ENCODE results near the gene RHEBL1. TPM values are rescaled to one million over a fixed set of nuclear protein-coding genes. Genes with fewer than 3 reads are reported as not detected.

The RHEBL1 gene
- total RNA-seq, 3 donors from 2014 or later = 0.59 to 1.3 TPM; not detected in 1

- H3K36me3 ChIP-seq = peaks cover 13% of the 10 kb centered on the region
- H3K4me1 ChIP-seq = no peaks in the 10 kb centered on the region
- H3K27me3 ChIP-seq = no peaks in the 10 kb centered on the region
- intact Hi-C loops (cut with DNase I; ENCODE audit: low total_unique reads) = no loop called here
- H3K4me3 ChIP-seq = no peak overlapping the region
- DNase-seq (ENCODE audit: low spot score in 2 of 2) = no peak
- TF ChIP-seq POLR2A (IDR thresholded peaks at IDR 0.05) (no peak), POLR2AphosphoS5 (IDR thresholded peaks at IDR 0.05) (no peak)
- TF ChIP-seq, protein P1, sequence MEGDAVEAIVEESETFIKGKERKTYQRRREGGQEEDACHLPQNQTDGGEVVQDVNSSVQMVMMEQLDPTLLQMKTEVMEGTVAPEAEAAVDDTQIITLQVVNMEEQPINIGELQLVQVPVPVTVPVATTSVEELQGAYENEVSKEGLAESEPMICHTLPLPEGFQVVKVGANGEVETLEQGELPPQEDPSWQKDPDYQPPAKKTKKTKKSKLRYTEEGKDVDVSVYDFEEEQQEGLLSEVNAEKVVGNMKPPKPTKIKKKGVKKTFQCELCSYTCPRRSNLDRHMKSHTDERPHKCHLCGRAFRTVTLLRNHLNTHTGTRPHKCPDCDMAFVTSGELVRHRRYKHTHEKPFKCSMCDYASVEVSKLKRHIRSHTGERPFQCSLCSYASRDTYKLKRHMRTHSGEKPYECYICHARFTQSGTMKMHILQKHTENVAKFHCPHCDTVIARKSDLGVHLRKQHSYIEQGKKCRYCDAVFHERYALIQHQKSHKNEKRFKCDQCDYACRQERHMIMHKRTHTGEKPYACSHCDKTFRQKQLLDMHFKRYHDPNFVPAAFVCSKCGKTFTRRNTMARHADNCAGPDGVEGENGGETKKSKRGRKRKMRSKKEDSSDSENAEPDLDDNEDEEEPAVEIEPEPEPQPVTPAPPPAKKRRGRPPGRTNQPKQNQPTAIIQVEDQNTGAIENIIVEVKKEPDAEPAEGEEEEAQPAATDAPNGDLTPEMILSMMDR (IDR thresholded peaks at IDR 0.05) = no peak
- H3K27ac ChIP-seq = no peak overlapping the region
- no peaks in the 10 kb centered on the region for H3K9me3 ChIP-seq
Measured at GRCh38 chr12:49039421-49040363, 30.1 kb downstream of the RHEBL1 start.

GRCh38 chr12:49038291-49038955 lies 31.4 kb downstream of the RHEBL1 start:
- no peaks in the 10 kb centered on the region for H3K27me3 ChIP-seq
- intact Hi-C loops (cut with DNase I; ENCODE audit: low total_unique reads) = no loop called here
- no peak overlapping the region for H3K4me3 ChIP-seq
- H3K9me3 ChIP-seq = no peaks in the 10 kb centered on the region
- peaks cover 10% of the 10 kb centered on the region for H3K36me3 ChIP-seq
- DNase-seq (ENCODE audit: low spot score in 2 of 2) = no peak
- no peak overlapping the region for H3K27ac ChIP-seq
- H3K4me1 ChIP-seq = no peaks in the 10 kb centered on the region
- TF ChIP-seq POLR2A (IDR thresholded peaks at IDR 0.05) (no peak), POLR2AphosphoS5 (IDR thresholded peaks at IDR 0.05) (no peak)
- TF ChIP-seq, protein P1 (IDR thresholded peaks at IDR 0.05) = no peak

DNA sequence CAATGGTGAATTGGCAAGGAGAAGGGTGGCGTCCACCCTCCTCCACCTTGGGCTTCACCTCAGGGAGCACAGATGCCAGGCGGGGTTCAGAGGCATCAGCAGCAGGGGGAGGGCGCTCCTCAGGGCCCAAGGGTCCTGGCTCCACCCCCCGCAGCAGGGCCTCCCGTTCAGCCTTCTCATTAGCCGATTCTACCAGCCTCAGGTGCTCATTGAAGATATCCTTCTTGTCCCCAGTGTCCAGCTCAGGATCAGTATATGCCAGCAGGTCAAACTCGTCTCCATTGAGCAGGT lies 31.9 kb downstream of the RHEBL1 start:
- intact Hi-C loops (cut with DNase I; ENCODE audit: low total_unique reads) = no loop called here
- Histone ChIP-seq H3K4me3 (no peak overlapping the region), H3K4me1 (no peaks in the 10 kb centered on the region), H3K9me3 (no peaks in the 10 kb centered on the region), H3K27ac (no peak overlapping the region), H3K27me3 (no peaks in the 10 kb centered on the region), H3K36me3 (peaks cover 14% of the 10 kb centered on the region)
- TF ChIP-seq, protein P1 (IDR thresholded peaks at IDR 0.05) = no peak
- TF ChIP-seq POLR2AphosphoS5 (IDR thresholded peaks at IDR 0.05) = no peak
- TF ChIP-seq POLR2A (IDR thresholded peaks at IDR 0.05) = no peak
- no peak for DNase-seq (ENCODE audit: low spot score in 2 of 2)

DNA sequence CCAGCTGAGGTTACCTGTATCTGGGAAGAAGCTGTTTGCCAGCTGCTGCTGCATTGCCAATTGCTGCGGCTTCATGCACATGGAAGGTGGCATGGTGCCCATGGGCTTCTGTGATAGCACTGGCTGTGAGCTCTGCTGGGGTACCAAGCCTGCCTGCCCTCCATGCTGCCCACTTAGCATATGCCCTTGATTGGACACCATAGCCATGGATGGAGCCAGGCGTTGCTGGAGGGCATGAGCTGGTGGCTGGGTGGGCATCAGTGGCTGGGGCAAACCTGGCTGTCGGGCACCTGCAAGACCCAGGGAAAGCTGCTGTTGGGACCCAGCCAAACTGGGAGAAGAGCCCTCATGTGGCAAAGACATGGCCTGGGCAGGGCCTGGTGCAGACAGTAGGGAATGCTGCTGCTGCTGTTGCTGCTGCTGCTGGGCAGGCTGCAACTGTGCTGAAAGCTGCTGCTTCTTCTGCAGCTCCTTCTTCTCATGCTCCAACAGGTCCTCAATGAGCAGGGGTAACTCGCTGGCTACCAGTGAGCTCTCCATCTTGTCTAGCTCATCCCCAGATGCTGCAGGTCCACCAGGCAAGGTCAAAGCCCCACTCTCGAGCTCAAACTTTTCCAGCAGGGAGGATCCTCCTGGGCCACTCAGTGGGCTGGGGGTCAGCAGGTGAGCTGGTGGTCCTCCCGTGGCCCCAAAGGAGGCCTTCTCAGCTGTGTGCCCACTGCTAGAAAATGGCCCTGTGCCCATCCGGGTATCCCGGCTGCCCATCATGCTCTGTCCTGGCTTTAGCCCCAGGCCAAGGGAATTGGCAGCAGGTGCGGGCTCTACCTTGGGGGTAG lies 32.5 kb downstream of the RHEBL1 start:
- no peak for DNase-seq (ENCODE audit: low spot score in 2 of 2)
- no peaks in the 10 kb centered on the region for H3K9me3 ChIP-seq
- intact Hi-C loops (cut with DNase I; ENCODE audit: low total_unique reads) = no loop called here
- no peak overlapping the region for H3K4me3 ChIP-seq
- H3K4me1 ChIP-seq = no peaks in the 10 kb centered on the region
- H3K27ac ChIP-seq = no peak overlapping the region
- H3K27me3 ChIP-seq = no peaks in the 10 kb centered on the region
- H3K36me3 ChIP-seq = peaks cover 14% of the 10 kb centered on the region
- TF ChIP-seq, protein P1 (IDR thresholded peaks at IDR 0.05) = no peak
- TF ChIP-seq POLR2A (IDR thresholded peaks at IDR 0.05) (no peak), POLR2AphosphoS5 (IDR thresholded peaks at IDR 0.05) (no peak)

Measured in breast epithelium (tissue), 4 donors.